HepG2 (cell line): ENCODE measurements around the gene KLHL11. TPM values are rescaled to one million over a fixed set of nuclear protein-coding genes. Genes with fewer than 3 reads are reported as not detected.
A peak's percentile ranks its signal among the peaks of the same experiment; 100 is the strongest.

Experiments used
- BCL3 ChIP-seq: sonication (generic); formaldehyde crosslinking; IDR thresholded peaks from 2 replicates; pipeline ENCODE4 v1.5.1; 2020; ENCODE audit warnings: mild to moderate bottlenecking, missing genetic modification reagents, moderate library complexity
- EED ChIP-seq: sonication (generic); formaldehyde crosslinking; IDR thresholded peaks from 2 replicates; pipeline ENCODE4 v1.5.0; 2020; ENCODE audit warnings: mild to moderate bottlenecking, missing genetic modification reagents
- FUBP1 ChIP-seq: sonication (generic); formaldehyde crosslinking; IDR thresholded peaks from 2 replicates; pipeline ENCODE4 v1.5.1; 2020; ENCODE audit warnings: missing genetic modification reagents, mild to moderate bottlenecking, borderline replicate concordance
- GTF2F1 ChIP-seq: fragments of 150-350 bp; IDR thresholded peaks from 2 replicates; pipeline ENCODE4 v1.6.1; 2014; ENCODE audit warnings: low read length
- HIC2 ChIP-seq: sonication (generic); formaldehyde crosslinking; IDR thresholded peaks from 2 replicates; pipeline ENCODE4 v1.9.0; 2022; ENCODE audit warnings: low read depth, missing genetic modification reagents
- HMGXB4 ChIP-seq, 2 experiments: sonication (generic) in 1 of 2; formaldehyde crosslinking in 1 of 2; IDR thresholded peaks; 2 replicates each; pipeline versions ENCODE4 v1.4.0 to v1.6.1; 2018 to 2020; ENCODE audit warnings: missing genetic modification reagents in 2 of 2, borderline replicate concordance in 1 of 2, low read depth in 1 of 2, mild to moderate bottlenecking in 1 of 2, missing biosample characterization in 1 of 2
- PCBP2 ChIP-seq: fragments of 200-400 bp; formaldehyde crosslinking; optimal IDR thresholded peaks from 2 replicates; pipeline ENCODE3; 2018; ENCODE audit warnings: low read length, low read depth; ENCODE audit not compliant: poor library complexity, severe bottlenecking
- PHF5A ChIP-seq: IDR thresholded peaks from one replicate; pipeline ENCODE4 v1.6.1; 2018; ENCODE audit warnings: low read depth, missing genetic modification reagents; ENCODE audit not compliant: unreplicated experiment
- SMAD3 ChIP-seq: sonication (generic); formaldehyde crosslinking; IDR thresholded peaks from 2 replicates; pipeline ENCODE4 v1.4.0; 2020; ENCODE audit warnings: missing genetic modification reagents
- SRF ChIP-seq: IDR thresholded peaks from 2 replicates; pipeline ENCODE4 v1.6.1; 2011; ENCODE audit warnings: mild to moderate bottlenecking, low read depth, low read length, moderate library complexity
- TIGD3 ChIP-seq: sonication (generic); formaldehyde crosslinking; IDR thresholded peaks from 2 replicates; pipeline ENCODE4 v1.5.1; 2020; ENCODE audit warnings: mild to moderate bottlenecking, missing genetic modification reagents, borderline replicate concordance
- TOPORS ChIP-seq: sonication (generic); formaldehyde crosslinking; IDR thresholded peaks from 2 replicates; pipeline ENCODE4 v1.8.0; 2023; ENCODE audit warnings: mild to moderate bottlenecking, missing genetic modification reagents
- ZNF512 ChIP-seq: sonication (generic); formaldehyde crosslinking; IDR thresholded peaks from 2 replicates; pipeline ENCODE4 v1.4.0; 2020; ENCODE audit warnings: mild to moderate bottlenecking, missing genetic modification reagents
- ZNF737 ChIP-seq: sonication (generic); formaldehyde crosslinking; IDR thresholded peaks from 2 replicates; pipeline ENCODE4 v1.5.0; 2020; ENCODE audit warnings: missing genetic modification reagents, mild to moderate bottlenecking, borderline replicate concordance
- ZNF761 ChIP-seq: sonication (generic); formaldehyde crosslinking; conservative IDR thresholded peaks from 2 replicates; pipeline ENCODE4 v1.4.0; 2020; ENCODE audit warnings: mild to moderate bottlenecking, missing genetic modification reagents
- ZNF891 ChIP-seq: sonication (generic); formaldehyde crosslinking; IDR thresholded peaks from 2 replicates; pipeline ENCODE4 v1.5.0; 2020; ENCODE audit warnings: mild to moderate bottlenecking, missing genetic modification reagents
- polyA plus RNA-seq, 8 experiments: library from polyadenylated mRNA; depleted of rRNA in 3 of 8; stranded (reverse) in 7 of 8; unstranded in 1 of 8; fragments of >200 nt; fragmentation: Illumina TruSeq in 4 of 8; extraction: Trizol in 4 of 8; gene quantifications; 2 replicates each; pipeline versions ENCODE4 v1.2.1 to v1.2.3, GENCODE V29; 2011 to 2016; ENCODE audit warnings: low read depth in 4 of 8, missing spikeins in 1 of 8, mixed read lengths in 1 of 8; ENCODE audit not compliant: insufficient read depth in 1 of 8
- total RNA-seq, 5 experiments: library from RNA; depleted of rRNA; stranded (reverse); fragments of >200 nt; fragmentation: Illumina TruSeq; extraction: Trizol; gene quantifications; 2 replicates each; pipeline ENCODE4 v1.2.3, GENCODE V29; 2016; ENCODE audit warnings: low read depth in 1 of 5

KLHL11 gene
- total and polyA plus RNA-seq, 2 of the 13 experiments (the other 11 are each of a cell fraction or from before 2014, with no cell fraction given), result 7.7 to 27.5 TPM

GRCh38 chr17:41864836-41865595 lies at the start of gene KLHL11 (continued):
- TF ChIP-seq GTF2F1, result no peak
- TF ChIP-seq EED (CRISPR knock-in tag), result peak; percentile 81; the same call in 1 of the 2 replicates
- no peak for TF ChIP-seq FUBP1 (CRISPR knock-in tag)
- peak; percentile 79; the same call in 1 of the 2 replicates for TF ChIP-seq ZNF891 (CRISPR knock-in tag)
- no peak; the same call in 1 of the 2 replicates for TF ChIP-seq TOPORS (CRISPR knock-in tag)
- TF ChIP-seq PHF5A (CRISPR knock-in tag), result no peak
- no peak for TF ChIP-seq ZNF737 (CRISPR knock-in tag)
- TF ChIP-seq ZNF512, result 0 out of 2 replicates have a peak, but pooled peaks have one; percentile 19
- TF ChIP-seq ZNF761 (CRISPR knock-in tag), result peak; percentile 83; the same call in 1 of the 2 replicates
- no peak for TF ChIP-seq HIC2
- no peak for TF ChIP-seq SRF
- no peak for TF ChIP-seq PCBP2
- no peak; the same call in 1 of the 2 replicates for TF ChIP-seq TIGD3 (CRISPR knock-in tag)
- peak; percentile 86 to 92; a peak in 3 of 4 replicates for TF ChIP-seq HMGXB4 (CRISPR knock-in tag; IDR thresholded peaks at IDR 0.05; ENCODE audit: borderline replicate concordance in 1 of 2, low read depth in 1 of 2)
- TF ChIP-seq BCL3, result peak; percentile 57
- TF ChIP-seq SMAD3, result no peak; the same call in none of the 2 replicates
